GM12878 (cell line): ENCODE data around the gene KLHDC8A. TPM values are rescaled to one million over a fixed set of nuclear protein-coding genes. Genes with fewer than 3 reads are reported as not detected.

Experiments used
- ATAC-seq: fragments of 200-7000 bp; cut with Tn5 transposase; 3 replicates; pipeline ENCODE4 v1.9.1; 2020; ENCODE audit warnings: mild to moderate bottlenecking, moderate library complexity
- BruUV-seq: library from RNA; stranded (reverse); fragments of 400-500 nt; replicated peaks from 2 replicates; lab custom pipeline; 2021; lab: Mats Ljungman, UMichigan
- CTCF ChIA-PET: fragments of 300-600 bp; sonication (Branson Sonifier 250); formaldehyde crosslinking; extraction: SDS; loops from one replicate; lab custom pipeline; 2021; ENCODE audit warnings: inconsistent platforms; lab: Yijun Ruan, JAX
- POLR2A ChIA-PET: fragments of 350-600 bp; formaldehyde crosslinking; extraction: SDS; loops from one replicate; lab custom pipeline; 2021; ENCODE audit warnings: inconsistent platforms; lab: Charles Lee
- RAD21 ChIA-PET: fragments of 300-600 bp; sonication (Branson Sonifier 250); formaldehyde crosslinking; loops from one replicate; lab custom pipeline; 2023; ENCODE audit warnings: antibody characterized with exemption; ENCODE audit not compliant: unreplicated experiment; lab: Charles Lee
- SMC1A ChIA-PET: fragments of 300-600 bp; sonication (Branson Sonifier 250); formaldehyde crosslinking; loops from one replicate; lab custom pipeline; 2023; ENCODE audit not compliant: unreplicated experiment, uncharacterized antibody; lab: Charles Lee
- DNase-seq: peaks from one replicate; pipeline ENCODE4 v3.0.0-alpha.2; 2011; ENCODE audit warnings: low read depth, low spot score
- FAIRE-seq: peaks from 3 replicates; lab custom pipeline; 2011; peaks lifted over from hg19 to GRCh38; lab: Jason Lieb, UNC
- H2AFZ ChIP-seq: 2 replicates; pipeline ENCODE4 v1.6.0; 2011; ENCODE audit warnings: low read depth, low read length, control low read depth; ENCODE audit not compliant: control insufficient read depth
- H3K27ac ChIP-seq: 2 replicates; pipeline ENCODE4 v1.5.1; 2011; ENCODE audit warnings: control low read depth; ENCODE audit not compliant: control insufficient read depth, insufficient read depth
- H3K27me3 ChIP-seq, 2 experiments: replicated peaks in 1 of 2; 2 replicates each; pipeline versions ENCODE4 v1.6.0 to v1.6.1; 2011; ENCODE audit warnings: low read length in 1 of 2; ENCODE audit not compliant: control insufficient read depth in 2 of 2, insufficient read depth in 2 of 2
- H3K36me3 ChIP-seq, 2 experiments: 2 replicates each; pipeline ENCODE4 v1.5.1; 2011; ENCODE audit warnings: low read length in 1 of 2; ENCODE audit not compliant: control insufficient read depth in 2 of 2, insufficient read depth in 2 of 2
- H3K4me1 ChIP-seq: 2 replicates; pipeline ENCODE4 v1.6.1; 2011; ENCODE audit warnings: mild to moderate bottlenecking, low read length, moderate library complexity, mixed read lengths; ENCODE audit not compliant: control insufficient read depth, insufficient read depth
- H3K4me2 ChIP-seq: 2 replicates; pipeline ENCODE4 v1.6.0; 2011; ENCODE audit warnings: control low read depth; ENCODE audit not compliant: control insufficient read depth, insufficient read depth
- H3K4me3 ChIP-seq: fragments of 200-600 bp; sonication (generic); 2 replicates; pipeline ENCODE4 v1.5.1; 2016
- H3K79me2 ChIP-seq: 2 replicates; pipeline ENCODE4 v1.6.0; 2011; ENCODE audit warnings: low read length; ENCODE audit not compliant: control insufficient read depth, insufficient read depth
- H3K9ac ChIP-seq: 2 replicates; pipeline ENCODE4 v1.8.0; 2011; ENCODE audit warnings: low read length, control low read depth, mixed read lengths; ENCODE audit not compliant: control insufficient read depth, insufficient read depth
- H3K9me3 ChIP-seq: replicated peaks from 3 replicates; pipeline ENCODE4 v1.5.1; 2011; ENCODE audit warnings: mild to moderate bottlenecking, low read length; ENCODE audit not compliant: control insufficient read depth, insufficient read depth
- H4K20me1 ChIP-seq: 2 replicates; pipeline ENCODE4 v1.6.0; 2011; ENCODE audit not compliant: control insufficient read depth, insufficient read depth
- BHLHE40 ChIP-seq, 2 experiments: fragments of 450-650 bp in 1 of 2; IDR thresholded peaks; 2 replicates each; pipeline ENCODE4 v1.6.1; 2011 to 2017; ENCODE audit warnings: low read depth in 2 of 2, borderline replicate concordance in 1 of 2, improper control_type of control experiment in 1 of 2, low read length in 1 of 2, mild to moderate bottlenecking in 1 of 2
- CBX5 ChIP-seq: sonication (generic); IDR thresholded peaks from 2 replicates; pipeline ENCODE4 v1.6.1; 2016; ENCODE audit warnings: low read depth, moderate library complexity, mild to moderate bottlenecking, inconsistent platforms
- CREM ChIP-seq: IDR thresholded peaks from 2 replicates; pipeline ENCODE4 v1.6.1; 2014; ENCODE audit warnings: antibody characterized with exemption, low read depth
- DPF2 ChIP-seq: fragments of 450-650 bp; IDR thresholded peaks from 2 replicates; pipeline ENCODE4 v1.6.1; 2017; ENCODE audit warnings: mild to moderate bottlenecking
- E2F4 ChIP-seq: IDR thresholded peaks from 2 replicates; pipeline ENCODE4 v1.6.1; 2012; ENCODE audit warnings: low read depth, low read length, improper control_type of control experiment
- FOS ChIP-seq: IDR thresholded peaks from 3 replicates; pipeline ENCODE4 v1.6.1; 2011; ENCODE audit warnings: borderline replicate concordance; ENCODE audit not compliant: insufficient read length; ENCODE audit errors: extremely low read depth
- HDAC6 ChIP-seq: fragments of 200-600 bp; sonication (generic); IDR thresholded peaks from one replicate; pipeline ENCODE4 v1.8.0; 2017; ENCODE audit warnings: antibody characterized with exemption; ENCODE audit not compliant: unreplicated experiment
- JUND ChIP-seq: IDR thresholded peaks from 2 replicates; pipeline ENCODE4 v1.6.1; 2012; ENCODE audit warnings: low read depth, mild to moderate bottlenecking, low read length, improper control_type of control experiment, moderate library complexity
- MEF2A ChIP-seq: IDR thresholded peaks from 2 replicates; pipeline ENCODE4 v1.6.1; 2011; ENCODE audit warnings: low read depth, mild to moderate bottlenecking, low read length, moderate library complexity; ENCODE audit not compliant: insufficient read depth
- MXI1 ChIP-seq: fragments of 150-350 bp; IDR thresholded peaks from 2 replicates; pipeline ENCODE4 v1.6.1; 2011; ENCODE audit warnings: low read depth, mild to moderate bottlenecking, inconsistent platforms, low read length, improper control_type of control experiment
- NFYA ChIP-seq: IDR thresholded peaks from 2 replicates; pipeline ENCODE4 v1.6.1; 2011; ENCODE audit warnings: low read depth, mild to moderate bottlenecking, low read length, improper control_type of control experiment, borderline replicate concordance
- RUNX3 ChIP-seq: IDR thresholded peaks from 2 replicates; pipeline ENCODE4 v1.6.1; 2012; ENCODE audit warnings: low read length, inconsistent platforms
- TCF3 ChIP-seq: IDR thresholded peaks from 2 replicates; pipeline ENCODE4 v1.6.1; 2012; ENCODE audit warnings: low read depth, mild to moderate bottlenecking, low read length, borderline replicate concordance; ENCODE audit not compliant: insufficient read depth
- USF2 ChIP-seq: IDR thresholded peaks from 2 replicates; pipeline ENCODE4 v1.6.1; 2011; ENCODE audit warnings: low read depth, low read length, improper control_type of control experiment, borderline replicate concordance
- ZBTB11 ChIP-seq: fragments of 450-650 bp; formaldehyde crosslinking; IDR thresholded peaks from 2 replicates; pipeline ENCODE4 v1.5.0; 2022; ENCODE audit warnings: mild to moderate bottlenecking, missing genetic modification characterization
- ZNF217 ChIP-seq: fragments of 450-650 bp; IDR thresholded peaks from 2 replicates; pipeline ENCODE4 v1.6.1; 2017; ENCODE audit warnings: antibody characterized with exemption, mild to moderate bottlenecking
- WGBS: methylation state at CpG from one replicate; pipeline ENCODE4 v1.1.6; 2016; ENCODE audit warnings: low lambda C conversion rate; ENCODE audit not compliant: insufficient replicate concordance, insufficient coverage; ENCODE audit errors: missing lambda C conversion rate; 5-methylcytosine and 5-hydroxymethylcytosine counted together
- in situ Hi-C: fragments of 300-500 bp; cut with MboI; formaldehyde crosslinking; loops from 9 replicates; pipeline ENCODE4 v1.14.3; 2018; ENCODE audit warnings: mixed read lengths
- intact Hi-C: fragments of 100-400 bp; cut with micrococcal nuclease; formaldehyde crosslinking; loops from one replicate; pipeline ENCODE4 v1.14.2; 2022; ENCODE audit not compliant: unreplicated experiment
- polyA plus RNA-seq, 11 experiments: library from polyadenylated mRNA; depleted of rRNA in 4 of 11; unstranded in 6 of 11; stranded (reverse) in 5 of 11; fragments of >200 nt; fragmentation: Nextera tagmentation in 4 of 11; fragmentation: Illumina TruSeq in 1 of 11; extraction: Ambion mirVana in 4 of 11; extraction: Trizol in 1 of 11; gene quantifications; 1 replicate in 1 of 11; 2 replicates in 10 of 11; pipeline versions ENCODE4 v1.2.1 to v1.2.3, GENCODE V29; 2011 to 2016; ENCODE audit warnings: inconsistent platforms in 2 of 11, missing spikeins in 2 of 11, low read depth in 1 of 11
- total RNA-seq, 4 experiments: library from RNA; depleted of rRNA in 3 of 4; stranded (reverse); fragments of >200 nt in 3 of 4; fragmentation: Illumina TruSeq in 1 of 4; extraction: Trizol in 1 of 4; gene quantifications; 2 replicates each; pipeline versions ENCODE4 v1.2.1 to v1.2.3, GENCODE V29; 2013 to 2021

Gene KLHDC8A
- total and polyA plus RNA-seq, 10 of the 15 experiments (the other 5 are each of a cell fraction or from before 2014, with no cell fraction given): not detected

- TF ChIP-seq ZBTB11 (CRISPR knock-in tag): no peak
- TF ChIP-seq ZNF217: no peak
- TF ChIP-seq BHLHE40 (IDR thresholded peaks at IDR 0.05; ENCODE audit: borderline replicate concordance in 1 of 2, low read depth in 2 of 2, low read length in 1 of 2): no peak
- TF ChIP-seq NFYA: no peak
- no peak for TF ChIP-seq MXI1
- no peak for TF ChIP-seq E2F4
- TF ChIP-seq CBX5: no peak
- no peak for TF ChIP-seq CREM
- TF ChIP-seq FOS: no peak
- TF ChIP-seq RUNX3: no peak
- TF ChIP-seq HDAC6: no peak
- TF ChIP-seq USF2: no peak
- TF ChIP-seq DPF2: no peak
- no peak for TF ChIP-seq TCF3
- TF ChIP-seq JUND: no peak
- TF ChIP-seq MEF2A: no peak
- SMC1A ChIA-PET: interaction anchor here (0.6 to 0.9 kb wide), 2 partner anchors 139 to 143 kb away, joined by 3 to 5 read pairs; no protein-coding TSS in a partner anchor
- Histone ChIP-seq H3K27me3 (peaks cover 5 to 6% of the 10 kb centered on the region in 2 experiments), H2AFZ (no peak overlapping the region), H3K4me2 (no peak overlapping the region), H3K27ac (no peak overlapping the region), H3K4me3 (no peak overlapping the region), H4K20me1 (no peaks in the 10 kb centered on the region), H3K36me3 (no peaks in the 10 kb centered on the region), H3K9ac (no peak overlapping the region), H3K79me2 (no peaks in the 10 kb centered on the region), H3K9me3 (no peaks in the 10 kb centered on the region), H3K4me1 (no peaks in the 10 kb centered on the region)
- CTCF ChIA-PET: no interaction called here
- RAD21 ChIA-PET: no interaction called here
- DNase-seq (no peak), ATAC-seq (no peak), FAIRE-seq (no peak)
- no TSS peak for BruUV-seq
- WGBS: 1% methylated on average over 4 of the region's 4 CpGs
- POLR2A ChIA-PET: no interaction called here
- intact Hi-C loops (no loop called here), in situ Hi-C loops (no loop called here)
These were observed 20.0 kb upstream of the KLHDC8A start for GRCh38 chr1:205376739-205377138.
